ENCODE results near the gene GBA2. TPM values are rescaled to one million over a fixed set of nuclear protein-coding genes. Genes with fewer than 3 reads are reported as not detected.
A peak's percentile ranks its signal among the peaks of the same experiment; 100 is the strongest.

Gene GBA2
- total and polyA plus RNA-seq, 2 experiments from 2014 or later, result 20.3 to 27.6 TPM

DNA sequence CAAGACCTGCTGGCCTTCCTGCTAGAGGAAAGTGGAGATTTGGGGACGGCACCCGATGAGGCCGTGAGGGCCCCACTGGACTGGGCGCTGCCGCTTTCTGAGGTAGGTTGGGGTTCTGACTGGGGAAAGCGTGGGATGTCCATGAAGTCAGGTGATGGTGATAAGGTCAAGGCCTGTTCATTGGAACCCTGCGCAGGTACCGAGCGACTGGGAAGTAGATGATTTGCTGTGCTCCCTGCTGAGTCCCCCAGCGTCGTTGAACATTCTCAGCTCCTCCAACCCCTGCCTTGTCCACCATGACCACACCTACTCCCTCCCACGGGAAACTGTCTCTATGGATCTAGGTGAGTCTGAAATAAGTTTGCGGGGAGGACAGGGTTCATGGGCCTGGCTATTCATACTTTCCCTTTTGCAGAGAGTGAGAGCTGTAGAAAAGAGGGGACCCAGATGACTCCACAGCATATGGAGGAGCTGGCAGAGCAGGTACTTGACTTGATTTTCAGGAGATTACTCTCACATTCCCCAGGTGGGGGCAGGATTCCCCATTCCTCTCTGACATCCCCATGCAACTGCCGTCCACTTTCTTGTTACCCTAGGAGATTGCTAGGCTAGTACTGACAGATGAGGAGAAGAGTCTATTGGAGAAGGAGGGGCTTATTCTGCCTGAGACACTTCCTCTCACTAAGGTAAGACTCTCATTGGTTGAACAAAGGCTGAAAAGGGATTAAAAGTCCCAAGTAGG lies 16.1 kb downstream of the GBA2 start:
- peak overlapping the region; percentile 96 for H3K4me3 ChIP-seq
- in situ Hi-C loops (cut with MboI), result no loop called here
- no peak for TF ChIP-seq EZH2 (IDR thresholded peaks at IDR 0.05; ENCODE audit: insufficient read depth, poor library complexity, severe bottlenecking)
- no peaks in the 10 kb centered on the region for H3K27me3 ChIP-seq (replicated peaks; ENCODE audit: insufficient read depth)
- peak overlapping the region; percentile 74 for H2AFZ ChIP-seq
- H3K9me2 ChIP-seq (ENCODE audit: insufficient read depth), result no peaks in the 10 kb centered on the region
- no peaks in the 10 kb centered on the region for H3K9me3 ChIP-seq (ENCODE audit: low read depth)
- H3K4me2 ChIP-seq (ENCODE audit: unreplicated experiment), result peak overlapping the region; percentile 91
- WGBS, 2 experiments (ENCODE audit: low coverage in 1 of 2, low lambda C conversion rate in 2 of 2, missing lambda C conversion rate in 2 of 2), result 2 to 3% methylated on average over 14 of the region's 14 CpGs
- peaks cover 80% of the 10 kb centered on the region for H3K79me2 ChIP-seq (ENCODE audit: insufficient read depth)
- peak overlapping the region; percentile 89 for H3K27ac ChIP-seq
- peak overlapping the region; percentile 95 for H3K9ac ChIP-seq
- peaks cover 34% of the 10 kb centered on the region for H3K36me3 ChIP-seq (ENCODE audit: low read depth)
- peaks cover 34% of the 10 kb centered on the region for H3K4me1 ChIP-seq (ENCODE audit: insufficient read depth)
- DNase-seq, result peak; percentile 69
- peaks cover 70% of the 10 kb centered on the region for H3F3A ChIP-seq (ENCODE audit: insufficient read depth)
- H4K20me1 ChIP-seq (ENCODE audit: insufficient read depth), result no peaks in the 10 kb centered on the region

DNA sequence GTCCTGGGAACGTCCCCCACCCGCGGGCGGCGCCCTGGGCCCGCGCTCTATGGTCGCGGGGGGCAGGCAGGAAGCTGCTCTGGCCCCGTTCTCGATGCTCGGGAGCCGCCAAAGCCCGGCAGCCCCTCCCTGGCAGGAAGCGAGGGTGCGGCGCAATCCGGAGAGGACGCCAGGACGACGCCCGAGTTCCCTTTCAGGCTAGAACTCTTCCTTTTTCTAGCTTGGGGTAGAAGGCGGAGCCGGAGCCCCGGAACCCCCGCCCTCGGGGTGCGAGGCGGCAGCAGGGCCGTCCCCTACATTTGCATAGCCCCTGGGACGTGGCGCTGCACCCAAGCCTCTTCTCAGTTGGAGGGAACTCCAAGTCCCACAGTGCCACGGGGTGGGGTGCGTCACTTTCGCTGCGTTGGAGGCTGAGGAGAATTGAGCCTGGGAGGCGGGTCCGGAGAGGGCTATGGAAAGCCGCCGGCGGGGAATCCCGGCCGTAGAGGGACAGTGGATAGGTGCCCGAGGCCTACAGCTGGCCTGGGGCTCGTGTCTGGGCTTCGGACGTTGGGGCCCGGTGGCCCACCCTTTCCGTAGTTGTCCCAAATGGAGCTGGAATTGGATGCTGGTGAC lies 16.7 kb downstream of the GBA2 start, which contains the start of the genes CREB3 and TLN1:
Gene CREB3 (plus strand): TSS at position 482 of the 615 bp plus-strand sequence. CDS start 107 bp downstream, at position 589.
Gene TLN1 (minus strand): TSS at position 11 of the 615 bp plus-strand sequence. CDS start 6,501 bp downstream, outside the sequence.
- H3K27me3 ChIP-seq (replicated peaks; ENCODE audit: insufficient read depth), result no peaks in the 10 kb centered on the region
- H3K36me3 ChIP-seq (ENCODE audit: low read depth), result peaks cover 29% of the 10 kb centered on the region
- H3K4me3 ChIP-seq, result peak within 1 kb of the TSS; percentile 96
- WGBS, 2 experiments (ENCODE audit: low coverage in 1 of 2, low lambda C conversion rate in 2 of 2, missing lambda C conversion rate in 2 of 2), result 1% methylated on average over 43 to 47 of the region's 49 CpGs
- in situ Hi-C loops (cut with MboI), result no loop called here
- peaks cover 87% of the 10 kb centered on the region for H3K79me2 ChIP-seq (ENCODE audit: insufficient read depth)
- H3F3A ChIP-seq (ENCODE audit: insufficient read depth), result peaks cover 77% of the 10 kb centered on the region
- TF ChIP-seq EZH2phosphoT487 (IDR thresholded peaks at IDR 0.05; ENCODE audit: insufficient read depth, low read depth) (no peak), EZH2 (IDR thresholded peaks at IDR 0.05; ENCODE audit: insufficient read depth, poor library complexity, severe bottlenecking) (no peak)
- peak within 1 kb of the TSS; percentile 74 for H2AFZ ChIP-seq
- H3K9ac ChIP-seq, result peak within 1 kb of the TSS; percentile 95
- H3K4me2 ChIP-seq (ENCODE audit: unreplicated experiment), result peak within 1 kb of the TSS; percentile 100
- H4K20me1 ChIP-seq (ENCODE audit: insufficient read depth), result no peaks in the 10 kb centered on the region
- H3K9me3 ChIP-seq (ENCODE audit: low read depth), result no peaks in the 10 kb centered on the region
- H3K27ac ChIP-seq, result peak within 1 kb of the TSS; percentile 89
- H3K9me2 ChIP-seq (ENCODE audit: insufficient read depth), result no peaks in the 10 kb centered on the region
- DNase-seq, result peak; percentile 100
- H3K4me1 ChIP-seq (ENCODE audit: insufficient read depth), result peaks cover 41% of the 10 kb centered on the region

DNA sequence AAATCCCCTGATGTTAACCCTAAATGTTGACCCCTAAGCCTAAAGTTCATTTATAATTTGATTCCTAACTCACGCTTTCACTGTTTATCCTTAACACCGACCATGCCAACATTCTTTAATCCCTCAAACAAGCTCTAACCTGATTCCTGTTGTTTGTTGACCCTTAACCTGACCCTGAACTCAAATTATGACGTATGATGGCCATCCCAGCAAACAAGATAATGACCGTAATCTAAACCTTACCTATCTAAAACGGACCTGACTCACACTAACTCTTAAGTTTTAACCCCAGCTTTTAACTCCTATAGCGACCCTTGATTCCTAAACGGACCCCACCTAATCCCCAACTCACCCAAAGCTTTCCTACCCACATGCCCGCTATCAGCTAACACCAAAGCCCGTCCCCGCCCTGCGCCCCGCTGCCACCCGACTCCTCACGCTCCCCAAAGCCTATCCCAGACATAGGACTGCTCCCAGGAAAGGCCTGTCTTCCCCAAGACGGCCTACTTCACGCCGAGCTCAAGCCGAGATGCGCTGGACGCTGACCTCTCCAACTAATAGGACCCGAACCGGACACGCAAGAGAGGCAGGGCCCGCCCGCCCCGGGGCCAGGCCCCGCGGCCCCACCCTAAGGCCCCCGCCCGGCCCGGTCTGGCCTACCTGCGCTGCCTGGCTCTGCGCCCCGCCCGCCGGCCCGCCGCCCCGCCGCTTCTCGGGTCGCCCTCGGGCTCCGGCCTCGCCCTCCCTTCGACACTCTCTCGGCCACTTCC lies 17.4 kb downstream of the GBA2 start:
- in situ Hi-C loops (cut with MboI), result no loop called here
- no peaks in the 10 kb centered on the region for H4K20me1 ChIP-seq (ENCODE audit: insufficient read depth)
- peaks cover 88% of the 10 kb centered on the region for H3K79me2 ChIP-seq (ENCODE audit: insufficient read depth)
- H3K36me3 ChIP-seq (ENCODE audit: low read depth), result peaks cover 22% of the 10 kb centered on the region
- H3K4me2 ChIP-seq (ENCODE audit: unreplicated experiment), result peak overlapping the region; percentile 100
- H3K4me3 ChIP-seq, result peak overlapping the region; percentile 96
- DNase-seq, result no peak
- no peaks in the 10 kb centered on the region for H3K9me3 ChIP-seq (ENCODE audit: low read depth)
- peaks cover 48% of the 10 kb centered on the region for H3K4me1 ChIP-seq (ENCODE audit: insufficient read depth)
- H2AFZ ChIP-seq, result no peak overlapping the region
- 0 to 1% methylated on average over 29 to 43 of the region's 47 CpGs for WGBS, 2 experiments (ENCODE audit: low coverage in 1 of 2, low lambda C conversion rate in 2 of 2, missing lambda C conversion rate in 2 of 2)
- TF ChIP-seq EZH2 (IDR thresholded peaks at IDR 0.05; ENCODE audit: insufficient read depth, poor library complexity, severe bottlenecking) (no peak), EZH2phosphoT487 (IDR thresholded peaks at IDR 0.05; ENCODE audit: insufficient read depth, low read depth) (no peak)
- peak overlapping the region; percentile 89 for H3K27ac ChIP-seq
- H3F3A ChIP-seq (ENCODE audit: insufficient read depth), result peaks cover 78% of the 10 kb centered on the region
- H3K27me3 ChIP-seq (replicated peaks; ENCODE audit: insufficient read depth), result no peaks in the 10 kb centered on the region
- peak overlapping the region; percentile 95 for H3K9ac ChIP-seq
- no peaks in the 10 kb centered on the region for H3K9me2 ChIP-seq (ENCODE audit: insufficient read depth)

DNA sequence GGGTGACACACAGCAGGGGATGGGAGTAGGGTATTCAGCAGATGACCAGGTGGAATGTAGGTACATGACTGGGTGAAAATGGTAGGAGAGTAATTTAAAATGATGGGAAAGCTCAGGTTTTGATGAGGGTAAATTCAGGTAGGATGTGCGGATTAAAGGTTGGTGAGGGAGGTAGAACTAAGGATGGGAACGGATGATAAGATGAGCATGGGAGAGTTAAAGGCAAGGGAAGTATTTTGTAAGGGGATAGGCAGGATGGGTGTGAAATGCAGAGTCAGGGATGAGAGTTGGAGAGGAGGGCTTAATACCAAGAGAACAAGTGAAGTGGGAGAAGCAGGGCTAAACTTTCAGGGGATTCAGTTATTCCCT lies 18.6 kb downstream of the GBA2 start:
- WGBS, 2 experiments (ENCODE audit: low coverage in 1 of 2, low lambda C conversion rate in 2 of 2, missing lambda C conversion rate in 2 of 2), result 51 to 54% methylated on average over 2 of the region's 2 CpGs
- H3K4me1 ChIP-seq (ENCODE audit: insufficient read depth), result peaks cover 51% of the 10 kb centered on the region

More for the DNA sequence above, 18.6 kb downstream of the GBA2 start:
- Histone ChIP-seq H3K79me2 (ENCODE audit: insufficient read depth) (peaks cover 89% of the 10 kb centered on the region), H3K4me2 (ENCODE audit: unreplicated experiment) (peak overlapping the region; percentile 100), H3K36me3 (ENCODE audit: low read depth) (peaks cover 15% of the 10 kb centered on the region), H4K20me1 (ENCODE audit: insufficient read depth) (no peaks in the 10 kb centered on the region), H3K27ac (peak overlapping the region; percentile 89), H3K27me3 (replicated peaks; ENCODE audit: insufficient read depth) (no peaks in the 10 kb centered on the region), H2AFZ (no peak overlapping the region), H3K4me3 (peak overlapping the region; percentile 96), H3F3A (ENCODE audit: insufficient read depth) (peaks cover 72% of the 10 kb centered on the region), H3K9me3 (ENCODE audit: low read depth) (no peaks in the 10 kb centered on the region), H3K9me2 (ENCODE audit: insufficient read depth) (no peaks in the 10 kb centered on the region), H3K9ac (peak overlapping the region; percentile 95)
- in situ Hi-C loops (cut with MboI), result no loop called here
- TF ChIP-seq EZH2phosphoT487 (IDR thresholded peaks at IDR 0.05; ENCODE audit: insufficient read depth, low read depth), result no peak
- no peak for TF ChIP-seq EZH2 (IDR thresholded peaks at IDR 0.05; ENCODE audit: insufficient read depth, poor library complexity, severe bottlenecking)
- DNase-seq, result no peak

All from GM23248 (cell line).